Measurements from ENCODE around the gene SCLY. TPM values are rescaled to one million over a fixed set of nuclear protein-coding genes. Genes with fewer than 3 reads are reported as not detected.

The SCLY gene
- total RNA-seq, 4 donors from 2014 or later: 8.5 to 16.0 (median 11.2) TPM

GRCh38 chr2:238133499-238134392 is 72.9 kb downstream of the SCLY start:
- TF ChIP-seq, protein P1, sequence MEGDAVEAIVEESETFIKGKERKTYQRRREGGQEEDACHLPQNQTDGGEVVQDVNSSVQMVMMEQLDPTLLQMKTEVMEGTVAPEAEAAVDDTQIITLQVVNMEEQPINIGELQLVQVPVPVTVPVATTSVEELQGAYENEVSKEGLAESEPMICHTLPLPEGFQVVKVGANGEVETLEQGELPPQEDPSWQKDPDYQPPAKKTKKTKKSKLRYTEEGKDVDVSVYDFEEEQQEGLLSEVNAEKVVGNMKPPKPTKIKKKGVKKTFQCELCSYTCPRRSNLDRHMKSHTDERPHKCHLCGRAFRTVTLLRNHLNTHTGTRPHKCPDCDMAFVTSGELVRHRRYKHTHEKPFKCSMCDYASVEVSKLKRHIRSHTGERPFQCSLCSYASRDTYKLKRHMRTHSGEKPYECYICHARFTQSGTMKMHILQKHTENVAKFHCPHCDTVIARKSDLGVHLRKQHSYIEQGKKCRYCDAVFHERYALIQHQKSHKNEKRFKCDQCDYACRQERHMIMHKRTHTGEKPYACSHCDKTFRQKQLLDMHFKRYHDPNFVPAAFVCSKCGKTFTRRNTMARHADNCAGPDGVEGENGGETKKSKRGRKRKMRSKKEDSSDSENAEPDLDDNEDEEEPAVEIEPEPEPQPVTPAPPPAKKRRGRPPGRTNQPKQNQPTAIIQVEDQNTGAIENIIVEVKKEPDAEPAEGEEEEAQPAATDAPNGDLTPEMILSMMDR (IDR thresholded peaks at IDR 0.05; ENCODE audit: low read depth): no peak

GRCh38 chr2:238134393-238134785 is 73.6 kb downstream of the SCLY start:
- TF ChIP-seq, protein P1 (IDR thresholded peaks at IDR 0.05; ENCODE audit: low read depth): no peak

- TF ChIP-seq, protein P1 (IDR thresholded peaks at IDR 0.05; ENCODE audit: low read depth): no peak
Observed at GRCh38 chr2:238135601-238136150, 74.9 kb downstream of the SCLY start.

DNA sequence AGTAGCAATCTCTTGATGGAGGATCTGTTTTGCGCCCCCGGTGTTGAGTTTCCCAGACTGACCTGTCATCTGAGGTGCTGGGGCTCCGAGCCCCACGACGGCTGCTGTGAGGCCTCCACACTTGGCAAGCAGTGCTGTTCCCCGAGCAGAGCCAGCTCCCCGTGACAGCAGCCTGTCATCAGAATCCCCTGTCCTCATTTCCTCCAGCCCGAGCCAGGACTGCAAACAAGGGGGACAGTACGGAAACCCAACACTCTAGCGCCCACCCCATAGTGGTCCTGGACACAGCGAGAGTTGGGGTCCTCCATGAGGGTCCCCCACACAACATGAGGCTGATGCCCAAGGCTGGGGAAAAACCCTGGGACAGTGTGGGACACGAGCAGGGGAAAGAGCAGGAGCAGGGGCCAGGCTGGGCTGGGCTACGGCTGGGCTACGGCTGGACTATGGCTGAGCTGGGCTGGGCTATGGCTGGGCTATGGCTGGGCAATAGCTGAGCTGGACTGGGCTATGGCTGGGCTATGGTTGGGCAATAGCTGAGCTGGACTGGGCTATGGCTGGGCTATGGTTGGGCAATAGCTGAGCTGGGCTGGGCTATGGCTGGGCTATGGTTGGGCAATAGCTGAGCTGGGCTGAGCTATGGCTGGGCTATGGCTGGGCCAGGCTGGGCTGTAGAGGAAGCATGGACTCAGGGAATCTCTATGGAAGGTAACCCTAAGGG is 76.2 kb downstream of the SCLY start:
- TF ChIP-seq, protein P1 (IDR thresholded peaks at IDR 0.05; ENCODE audit: low read depth): no peak

GRCh38 chr2:238137885-238138284 is 77.1 kb downstream of the SCLY start:
- TF ChIP-seq, protein P1 (IDR thresholded peaks at IDR 0.05; ENCODE audit: low read depth): no peak

DNA sequence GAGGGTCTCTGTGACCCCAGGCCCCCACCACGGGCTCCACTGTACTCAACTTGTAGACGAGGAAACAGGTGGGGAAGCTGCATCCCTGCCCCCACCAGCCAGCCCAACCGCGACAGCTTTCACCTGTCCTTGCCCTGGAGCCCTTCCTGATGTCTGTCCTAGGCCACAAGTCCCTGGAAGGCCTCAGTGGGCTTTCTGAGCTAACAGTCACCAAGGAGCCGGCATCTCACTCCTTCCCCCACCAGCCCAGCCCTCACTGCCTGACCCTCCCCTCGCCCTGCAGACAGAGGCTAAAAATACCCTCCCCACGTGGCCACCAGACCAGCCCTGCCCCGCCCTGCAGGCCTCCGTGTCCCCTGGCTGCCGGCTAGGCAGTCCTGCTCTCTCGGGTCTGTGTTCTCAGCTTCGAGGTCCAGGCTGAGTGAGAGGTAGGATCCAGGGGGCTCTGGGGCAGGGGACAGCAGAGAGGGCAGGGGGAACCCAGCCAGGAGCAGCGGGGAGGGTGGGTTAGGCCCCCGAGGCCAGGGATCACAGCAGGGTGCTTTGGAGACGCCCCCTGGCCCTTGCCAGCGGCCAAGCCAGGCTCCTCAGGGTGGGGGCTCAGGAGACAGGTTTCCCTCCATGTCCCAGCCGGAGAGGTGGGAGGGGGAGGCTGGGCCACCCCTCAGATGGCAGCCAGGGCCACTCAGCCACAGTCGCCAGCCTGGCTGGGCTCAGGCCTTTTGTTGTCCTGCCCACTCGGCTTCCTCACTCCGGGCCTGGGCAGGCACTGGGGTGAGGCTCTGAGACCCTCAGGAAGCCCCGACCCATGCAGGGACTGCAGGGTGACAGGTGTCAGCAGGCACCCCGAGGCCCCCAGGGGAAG is 77.8 kb downstream of the SCLY start, which contains the start of gene KLHL30:
KLHL30 (plus strand) TSS at position 338 of the 865 bp plus-strand sequence. CDS start 2,087 bp downstream, outside the sequence.
- TF ChIP-seq, protein P1 (IDR thresholded peaks at IDR 0.05; ENCODE audit: low read depth): no peak
